Measurements from ENCODE around the gene SDK2.

The SDK2 gene

DNA sequence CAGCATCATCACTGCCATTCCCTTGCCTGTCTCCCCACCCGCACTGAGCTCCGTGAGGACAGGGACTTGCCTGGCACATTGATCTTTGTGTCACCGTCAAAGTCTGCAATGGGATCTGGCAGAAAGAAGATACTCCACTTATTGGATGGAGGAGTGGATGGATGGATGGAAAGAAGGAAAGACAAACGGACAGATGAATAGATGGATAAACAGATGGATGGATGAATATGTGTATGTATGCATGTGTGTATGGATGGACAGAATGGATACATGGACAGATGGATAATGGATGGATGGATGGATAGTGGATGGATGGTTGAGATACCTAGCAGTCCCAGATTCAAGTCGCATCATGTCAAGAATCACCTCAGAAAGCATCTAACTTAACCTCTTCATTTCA, 99.9 kb downstream of the SDK2 start:
- DNase-seq (ENCODE audit: extremely low read depth in 1 of 2, low read depth in 1 of 2), result no peak

- no peak for DNase-seq (ENCODE audit: extremely low read depth in 1 of 2, low read depth in 1 of 2)
Measured at GRCh38 chr17:73542323-73542722, 101.9 kb downstream of the SDK2 start.

- no peak for DNase-seq (ENCODE audit: extremely low read depth in 1 of 2, low read depth in 1 of 2)
Measured at GRCh38 chr17:73541561-73541981, 102.7 kb downstream of the SDK2 start.

DNA sequence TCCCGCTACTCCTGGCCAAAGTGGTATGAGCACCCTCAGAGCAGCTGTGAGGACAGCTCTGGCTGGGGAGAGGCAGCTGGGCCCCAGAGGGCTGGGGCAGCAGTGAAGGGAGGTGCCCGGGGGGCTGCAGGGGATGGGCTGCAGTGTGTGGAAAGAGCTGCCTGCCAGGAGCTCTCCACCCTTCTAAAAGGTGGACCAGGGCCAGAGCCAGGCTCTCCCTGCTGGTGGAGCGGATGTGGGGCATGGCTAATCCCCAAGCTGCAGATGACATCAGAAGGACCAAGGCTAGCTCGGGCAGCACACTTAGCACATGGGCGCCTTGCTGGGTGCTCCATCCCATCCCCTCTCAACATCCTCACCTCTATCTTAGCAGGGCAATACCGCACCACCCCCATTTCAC, 103.1 kb downstream of the SDK2 start:
- DNase-seq (ENCODE audit: extremely low read depth in 1 of 2, low read depth in 1 of 2), result no peak

DNA sequence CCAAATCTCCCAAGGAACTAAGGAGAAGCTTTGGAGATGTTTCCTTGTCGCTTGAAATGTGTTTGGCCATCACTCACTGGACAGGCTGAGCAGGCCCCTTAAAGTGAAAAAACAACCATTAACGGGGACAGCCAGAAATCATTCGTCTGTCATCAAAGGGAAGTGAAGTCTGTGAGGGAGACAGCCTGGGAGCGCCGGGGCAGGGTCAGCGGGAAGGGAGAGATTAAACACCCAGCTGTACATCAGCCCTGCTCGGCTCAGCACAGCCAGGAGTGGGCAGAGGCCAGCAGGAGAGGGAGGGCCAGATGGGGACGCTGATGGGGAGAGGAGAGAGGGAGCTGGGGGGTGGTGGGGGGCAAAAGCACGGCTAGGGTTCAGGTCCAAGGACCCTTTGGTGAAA, 105.1 kb downstream of the SDK2 start:
- DNase-seq (ENCODE audit: extremely low read depth in 1 of 2, low read depth in 1 of 2), result no peak

- DNase-seq (ENCODE audit: extremely low read depth in 1 of 2, low read depth in 1 of 2), result no peak
Measured at GRCh38 chr17:73538445-73538844, 105.8 kb downstream of the SDK2 start.

DNA sequence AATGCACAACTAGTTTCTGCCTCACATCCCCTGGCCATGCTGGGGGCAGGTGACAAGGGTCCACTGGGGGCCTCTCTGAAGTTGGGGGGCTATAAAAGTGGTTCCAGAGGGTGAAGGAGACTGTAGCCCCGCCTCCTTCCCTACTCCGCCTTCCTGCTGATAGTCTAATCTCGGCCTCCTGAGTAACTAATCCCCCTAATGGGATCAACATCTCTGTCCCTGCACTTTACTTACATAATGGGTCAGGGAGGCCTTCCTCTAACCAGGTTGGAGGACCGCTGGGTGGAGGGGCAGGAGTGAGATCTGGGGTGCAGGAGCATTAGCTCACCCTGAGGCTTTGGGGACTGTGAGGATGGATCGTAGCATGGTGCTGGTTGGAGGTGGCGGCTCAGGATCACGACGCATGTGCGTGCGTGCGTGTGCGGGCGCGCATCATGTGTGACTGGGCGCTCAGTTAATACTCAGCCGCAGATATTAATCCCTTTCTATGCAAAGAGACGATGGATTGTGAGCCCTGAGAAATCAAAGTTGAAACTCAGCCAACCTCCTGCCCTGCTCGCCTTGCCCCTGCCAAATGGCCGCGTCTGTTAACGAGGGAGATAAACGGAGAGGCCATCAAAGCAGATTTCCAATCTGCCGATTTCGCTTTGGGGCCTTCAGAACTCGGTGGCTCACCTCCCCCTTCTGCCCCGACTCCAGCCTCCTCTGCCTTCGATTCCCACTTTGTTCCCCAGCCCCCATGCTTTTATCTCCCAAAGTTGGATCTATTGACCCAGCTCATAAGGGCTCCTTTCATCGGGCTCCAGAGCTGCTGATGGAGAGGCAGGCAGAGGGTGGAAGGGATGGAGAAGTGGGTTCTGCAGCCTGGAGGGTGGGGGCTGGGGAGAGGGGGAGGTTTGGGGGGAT, 107.3 kb downstream of the SDK2 start:
- DNase-seq (ENCODE audit: extremely low read depth in 1 of 2, low read depth in 1 of 2), result no peak

- no peak for DNase-seq (ENCODE audit: extremely low read depth in 1 of 2, low read depth in 1 of 2)
Measured at GRCh38 chr17:73535746-73536145, 108.5 kb downstream of the SDK2 start.

DNA sequence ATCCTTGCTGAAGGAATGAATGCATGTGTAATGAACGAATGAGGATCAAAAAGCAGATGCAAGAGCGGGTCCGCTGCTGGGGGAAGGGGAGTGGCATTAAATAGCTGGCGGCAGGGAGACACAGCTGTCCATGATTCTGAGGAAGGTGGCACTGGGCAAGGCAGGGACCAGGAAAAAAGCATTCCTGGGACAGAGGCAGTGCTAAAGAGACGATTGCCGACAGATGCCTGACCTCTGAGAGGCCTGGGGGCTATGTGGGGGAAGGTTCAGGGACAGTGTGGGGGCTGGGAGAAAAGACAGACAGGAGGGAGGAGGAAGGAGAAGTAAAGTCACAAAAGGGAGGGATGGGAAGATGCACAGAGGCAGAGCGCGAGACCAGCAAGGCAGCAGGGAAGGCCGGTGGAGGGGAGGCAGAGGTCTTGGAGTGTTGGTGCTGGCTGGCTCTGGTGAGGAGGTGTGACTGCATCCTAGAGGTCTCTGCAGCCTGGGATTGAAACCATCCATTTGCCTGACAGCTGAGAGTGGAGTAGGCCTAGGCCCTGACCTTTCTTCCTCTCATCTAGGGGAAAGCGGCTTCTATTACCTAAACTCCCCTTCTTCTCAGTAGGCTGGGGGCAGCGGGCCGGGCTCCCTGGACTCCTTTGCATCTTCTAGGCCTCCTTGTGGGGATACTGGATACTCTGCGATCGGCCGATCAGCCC, 109.9 kb downstream of the SDK2 start:
- no peak for DNase-seq (ENCODE audit: extremely low read depth in 1 of 2, low read depth in 1 of 2)

- DNase-seq (ENCODE audit: extremely low read depth in 1 of 2, low read depth in 1 of 2), result no peak
Measured at GRCh38 chr17:73533781-73534180, 110.5 kb downstream of the SDK2 start.

DNA sequence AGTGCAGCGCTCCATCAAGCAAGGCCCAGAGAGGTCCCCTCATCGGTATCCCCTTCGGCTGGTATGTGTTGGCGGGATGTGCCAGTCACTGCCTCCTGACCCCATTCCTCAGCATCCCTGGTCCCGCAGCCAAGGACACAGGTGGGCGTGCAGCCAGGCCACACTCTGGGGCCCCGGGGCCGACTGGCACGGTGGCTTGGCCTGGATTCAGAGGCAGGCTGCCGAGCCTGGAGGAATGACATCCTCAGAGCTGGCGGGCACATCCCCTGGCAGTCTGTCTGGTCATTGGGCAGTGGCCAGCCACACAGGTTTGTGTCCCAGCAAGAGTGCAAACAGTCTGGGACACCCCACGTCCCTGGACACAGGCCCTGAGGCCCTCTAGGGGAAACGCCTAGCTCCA, 111.1 kb downstream of the SDK2 start:
- DNase-seq (ENCODE audit: extremely low read depth in 1 of 2, low read depth in 1 of 2), result no peak

DNA sequence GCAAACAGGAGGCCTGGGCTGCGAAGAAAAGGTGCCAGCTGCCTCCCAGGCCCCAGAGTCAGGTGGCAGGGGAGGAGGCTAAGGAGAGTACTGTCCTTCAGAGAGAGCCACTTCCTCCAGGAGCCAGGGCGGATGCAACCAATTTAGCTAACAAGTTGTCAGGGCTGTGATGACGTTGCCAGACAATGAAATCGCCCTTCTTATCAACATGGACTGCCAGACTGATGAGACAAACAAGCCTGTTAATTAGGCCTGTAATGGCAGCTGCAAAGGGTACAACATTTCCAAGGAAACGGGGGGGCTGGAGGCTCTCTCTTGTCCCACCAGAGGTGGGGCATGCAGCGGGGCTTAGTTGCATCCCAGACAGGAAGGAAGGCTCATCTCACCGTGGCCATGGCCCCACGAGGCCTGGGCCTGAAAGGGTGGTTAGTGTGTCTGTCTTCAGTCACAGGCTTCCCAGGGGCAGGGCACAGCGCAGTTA, 111.8 kb downstream of the SDK2 start:
- no peak for DNase-seq (ENCODE audit: extremely low read depth in 1 of 2, low read depth in 1 of 2)

DNA sequence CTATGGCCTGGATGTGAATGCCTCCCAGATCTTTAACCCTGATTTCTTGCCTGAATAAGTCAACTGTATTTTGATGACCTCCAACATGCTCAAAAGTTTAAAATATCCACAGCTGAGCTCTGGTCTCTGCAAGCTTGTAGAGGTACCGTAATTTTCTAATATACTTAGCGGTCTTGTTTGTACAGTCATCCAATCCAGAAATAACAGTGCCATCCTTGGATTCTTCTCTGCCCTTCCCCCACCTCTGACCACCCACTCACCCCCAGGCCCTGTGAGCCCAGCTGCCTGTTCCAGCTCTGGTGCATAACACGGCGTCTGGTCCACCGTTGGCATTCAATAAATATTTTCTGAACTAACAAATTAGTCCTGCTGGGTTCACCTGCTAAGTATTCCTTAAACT, 113.1 kb downstream of the SDK2 start:
- no peak for DNase-seq (ENCODE audit: extremely low read depth in 1 of 2, low read depth in 1 of 2)

GRCh38 chr17:73528679-73529078, 115.6 kb downstream of the SDK2 start:
- DNase-seq (ENCODE audit: extremely low read depth in 1 of 2, low read depth in 1 of 2), result no peak

GRCh38 chr17:73526952-73527351, 117.3 kb downstream of the SDK2 start:
- DNase-seq (ENCODE audit: extremely low read depth in 1 of 2, low read depth in 1 of 2), result no peak

GRCh38 chr17:73524941-73525679, 119.1 kb downstream of the SDK2 start:
- no peak for DNase-seq (ENCODE audit: extremely low read depth in 1 of 2, low read depth in 1 of 2)

GRCh38 chr17:73522696-73523095, 121.5 kb downstream of the SDK2 start:
- DNase-seq (ENCODE audit: extremely low read depth in 1 of 2, low read depth in 1 of 2), result no peak

DNA sequence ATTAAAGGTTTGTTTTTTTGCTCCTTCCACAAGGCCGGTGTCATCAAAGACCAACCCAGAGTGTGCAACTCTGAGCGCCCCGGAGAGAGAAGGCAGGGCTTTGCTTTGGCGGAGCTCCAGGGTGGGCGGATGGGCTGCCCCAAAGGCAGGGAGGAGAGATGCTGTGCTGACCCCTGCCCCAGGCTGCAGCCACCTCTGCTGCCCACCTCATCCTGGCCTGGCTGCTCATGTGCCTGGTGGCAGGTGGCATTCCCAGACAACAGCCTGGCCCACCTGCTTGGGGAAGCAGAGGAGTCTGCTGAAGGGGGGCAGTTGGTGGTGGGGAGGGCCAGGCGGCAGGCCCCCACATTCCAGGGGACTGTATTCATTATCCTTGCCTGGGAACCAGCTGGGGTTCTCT, 122.1 kb downstream of the SDK2 start:
- no peak for DNase-seq (ENCODE audit: extremely low read depth in 1 of 2, low read depth in 1 of 2)

DNA sequence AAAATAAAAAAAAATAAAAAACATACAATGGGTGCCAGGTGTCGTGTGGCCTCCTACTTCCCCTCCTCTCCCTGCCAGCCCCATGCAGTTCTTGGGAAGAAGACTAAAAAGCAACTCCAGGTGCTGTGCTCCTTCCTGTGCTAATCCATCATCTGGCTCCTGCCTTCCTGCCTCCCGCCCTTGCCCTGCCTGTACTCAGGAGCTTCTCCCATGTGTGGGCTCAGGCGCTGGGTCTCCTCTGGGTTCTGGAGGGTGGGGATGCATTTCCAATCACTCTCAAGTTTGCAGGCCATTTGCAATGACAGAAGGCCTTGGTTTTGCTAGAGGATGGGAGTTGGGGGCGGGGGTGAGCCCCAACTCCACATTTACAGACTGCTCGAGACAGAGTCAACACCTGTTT, 122.9 kb downstream of the SDK2 start:
- no peak for DNase-seq (ENCODE audit: extremely low read depth in 1 of 2, low read depth in 1 of 2)

DNA sequence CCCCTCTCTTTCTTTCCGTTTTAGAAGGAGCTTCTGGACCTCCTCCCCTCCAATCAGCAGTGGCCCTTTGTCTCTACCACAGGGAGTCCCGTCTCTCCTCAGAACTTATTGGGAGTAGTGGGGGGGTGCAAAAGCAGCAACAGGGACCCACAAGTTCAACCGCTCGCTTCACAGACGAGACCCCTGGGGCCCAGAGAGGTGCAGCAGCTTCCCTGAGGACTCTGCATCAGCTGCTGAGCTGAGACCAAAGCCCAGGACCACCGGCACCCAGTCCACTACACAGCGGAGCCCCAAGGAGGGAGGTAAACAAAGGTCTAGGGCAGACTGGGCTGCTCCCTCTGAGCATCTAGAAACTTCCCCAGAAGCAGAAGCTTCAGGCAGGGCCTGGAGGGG, 123.9 kb downstream of the SDK2 start:
- DNase-seq (ENCODE audit: extremely low read depth in 1 of 2, low read depth in 1 of 2), result no peak

GRCh38 chr17:73519714-73520368, 124.4 kb downstream of the SDK2 start:
- no peak for DNase-seq (ENCODE audit: extremely low read depth in 1 of 2, low read depth in 1 of 2)

All from stimulated activated CD8-positive, alpha-beta memory T cell treated with anti-CD3 and anti-CD28 coated beads, Interleukin-7, amount 100 ng/mL, for 48 hours (primary cell).